ENCODE measurements around the gene SPAG16.

The SPAG16 gene

GRCh38 chr2:214378455-214379103 is 1094.3 kb downstream of the SPAG16 start:
- in situ Hi-C loops (cut with HindIII; ENCODE audit: low pct_unique_long_range_greater_than_20kb, low sequenced_read_pairs), result no loop called here
- DNase-seq (ENCODE audit: low read depth in 1 of 2, low spot score in 1 of 2), result peak; percentile 23 to 99
- peak; percentile 62; the same call in 1 of the 2 replicates for TF ChIP-seq JUND (IDR thresholded peaks at IDR 0.05; ENCODE audit: low read depth)

- TF ChIP-seq JUND (IDR thresholded peaks at IDR 0.05; ENCODE audit: low read depth), result no peak
- DNase-seq (ENCODE audit: low read depth in 1 of 2, low spot score in 1 of 2), result peak in 1 of 2 experiments; percentile 84
- in situ Hi-C loops (cut with HindIII; ENCODE audit: low pct_unique_long_range_greater_than_20kb, low sequenced_read_pairs), result no loop called here
These were observed 1095.0 kb downstream of the SPAG16 start for GRCh38 chr2:214379227-214379626.

GRCh38 chr2:214380681-214381080 is 1096.4 kb downstream of the SPAG16 start:
- TF ChIP-seq JUND (IDR thresholded peaks at IDR 0.05; ENCODE audit: low read depth), result no peak
- in situ Hi-C loops (cut with HindIII; ENCODE audit: low pct_unique_long_range_greater_than_20kb, low sequenced_read_pairs), result no loop called here
- no peak for DNase-seq (ENCODE audit: low read depth in 1 of 2, low spot score in 1 of 2)

- TF ChIP-seq JUND (IDR thresholded peaks at IDR 0.05; ENCODE audit: low read depth), result no peak
- DNase-seq (ENCODE audit: low read depth in 1 of 2, low spot score in 1 of 2), result no peak
- in situ Hi-C loops (cut with HindIII; ENCODE audit: low pct_unique_long_range_greater_than_20kb, low sequenced_read_pairs), result no loop called here
These were observed 1098.0 kb downstream of the SPAG16 start for GRCh38 chr2:214382229-214382628.

- in situ Hi-C loops (cut with HindIII; ENCODE audit: low pct_unique_long_range_greater_than_20kb, low sequenced_read_pairs), result no loop called here
- DNase-seq (ENCODE audit: low read depth in 1 of 2, low spot score in 1 of 2), result no peak
- TF ChIP-seq JUND (IDR thresholded peaks at IDR 0.05; ENCODE audit: low read depth), result no peak
These were observed 1102.5 kb downstream of the SPAG16 start for GRCh38 chr2:214386720-214387119.

GRCh38 chr2:214389334-214389733 is 1105.1 kb downstream of the SPAG16 start:
- DNase-seq (ENCODE audit: low read depth in 1 of 2, low spot score in 1 of 2), result no peak
- TF ChIP-seq JUND (IDR thresholded peaks at IDR 0.05; ENCODE audit: low read depth), result no peak

GRCh38 chr2:214393796-214394195 is 1109.5 kb downstream of the SPAG16 start:
- no peak for TF ChIP-seq JUND (IDR thresholded peaks at IDR 0.05; ENCODE audit: low read depth)
- DNase-seq (ENCODE audit: low read depth in 1 of 2, low spot score in 1 of 2), result no peak
- in situ Hi-C loops (cut with HindIII; ENCODE audit: low pct_unique_long_range_greater_than_20kb, low sequenced_read_pairs), result no loop called here

More at GRCh38 chr2:214389334-214389733, 1105.1 kb downstream of the SPAG16 start:
- in situ Hi-C loops (cut with HindIII; ENCODE audit: low pct_unique_long_range_greater_than_20kb, low sequenced_read_pairs), result no loop called here

- in situ Hi-C loops (cut with HindIII; ENCODE audit: low pct_unique_long_range_greater_than_20kb, low sequenced_read_pairs), result no loop called here
- DNase-seq (ENCODE audit: low read depth in 1 of 2, low spot score in 1 of 2), result peak in 1 of 2 experiments; percentile 80
- TF ChIP-seq JUND (IDR thresholded peaks at IDR 0.05; ENCODE audit: low read depth), result 0 out of 2 replicates have a peak, but pooled peaks have one; percentile 22
These were observed 1110.8 kb downstream of the SPAG16 start for GRCh38 chr2:214395040-214395439.

- TF ChIP-seq JUND (IDR thresholded peaks at IDR 0.05; ENCODE audit: low read depth), result no peak
- DNase-seq (ENCODE audit: low read depth in 1 of 2, low spot score in 1 of 2), result no peak
- in situ Hi-C loops (cut with HindIII; ENCODE audit: low pct_unique_long_range_greater_than_20kb, low sequenced_read_pairs), result no loop called here
These were observed 1117.3 kb downstream of the SPAG16 start for GRCh38 chr2:214401580-214401979.

- in situ Hi-C loops (cut with HindIII; ENCODE audit: low pct_unique_long_range_greater_than_20kb, low sequenced_read_pairs), result no loop called here
- DNase-seq (ENCODE audit: low read depth in 1 of 2, low spot score in 1 of 2), result peak in 1 of 2 experiments; percentile 18
- no peak for TF ChIP-seq JUND (IDR thresholded peaks at IDR 0.05; ENCODE audit: low read depth)
These were observed 1126.0 kb downstream of the SPAG16 start for GRCh38 chr2:214410128-214410775.

- in situ Hi-C loops (cut with HindIII; ENCODE audit: low pct_unique_long_range_greater_than_20kb, low sequenced_read_pairs), result no loop called here
- DNase-seq (ENCODE audit: low read depth in 1 of 2, low spot score in 1 of 2), result peak; percentile 18 to 87
- no peak for TF ChIP-seq JUND (IDR thresholded peaks at IDR 0.05; ENCODE audit: low read depth)
These were observed 1126.8 kb downstream of the SPAG16 start, which contains the start of gene VWC2L for GRCh38 chr2:214410918-214411554. TSS of gene VWC2L (plus strand) at chr2:214411054. CDS start at chr2:214414194, 3,140 bp downstream.

- DNase-seq (ENCODE audit: low read depth in 1 of 2, low spot score in 1 of 2), result no peak
- in situ Hi-C loops (cut with HindIII; ENCODE audit: low pct_unique_long_range_greater_than_20kb, low sequenced_read_pairs), result no loop called here
- no peak for TF ChIP-seq JUND (IDR thresholded peaks at IDR 0.05; ENCODE audit: low read depth)
These were observed 1128.4 kb downstream of the SPAG16 start for GRCh38 chr2:214412679-214413078.

- DNase-seq (ENCODE audit: low read depth in 1 of 2, low spot score in 1 of 2), result no peak
- no peak for TF ChIP-seq JUND (IDR thresholded peaks at IDR 0.05; ENCODE audit: low read depth)
- in situ Hi-C loops (cut with HindIII; ENCODE audit: low pct_unique_long_range_greater_than_20kb, low sequenced_read_pairs), result no loop called here
These were observed 1152.2 kb downstream of the SPAG16 start for GRCh38 chr2:214436470-214436869.

All from T47D (cell line).